ENCODE results near the gene CANX.

CANX gene

DNA sequence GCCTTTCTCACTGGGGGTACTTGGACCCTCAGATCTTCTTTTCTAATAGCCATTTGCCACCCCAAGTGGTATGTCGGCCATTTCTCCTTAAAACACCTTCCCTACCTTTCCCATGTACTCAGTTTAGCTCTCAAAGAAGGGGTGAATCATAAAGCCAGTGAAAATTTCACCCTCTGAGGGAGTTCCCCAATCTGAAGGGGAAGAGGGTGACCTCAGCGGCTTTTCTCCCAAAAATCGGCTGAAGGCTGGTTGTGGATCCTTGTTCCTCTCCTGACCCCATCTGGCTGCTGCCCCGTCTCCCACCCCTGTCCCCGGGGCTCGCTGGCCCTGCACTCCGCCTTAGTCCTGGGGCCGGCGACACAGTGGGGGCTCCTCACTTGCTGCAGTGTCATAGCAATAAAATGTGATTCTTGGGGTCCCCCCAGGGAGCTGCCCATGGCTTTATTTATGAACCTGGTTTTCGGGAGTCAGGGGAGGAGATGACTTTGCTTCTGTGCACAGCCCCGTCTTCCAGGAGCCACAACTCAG lies 77.7 kb downstream of the CANX start:
- DNase-seq, result no peak

DNA sequence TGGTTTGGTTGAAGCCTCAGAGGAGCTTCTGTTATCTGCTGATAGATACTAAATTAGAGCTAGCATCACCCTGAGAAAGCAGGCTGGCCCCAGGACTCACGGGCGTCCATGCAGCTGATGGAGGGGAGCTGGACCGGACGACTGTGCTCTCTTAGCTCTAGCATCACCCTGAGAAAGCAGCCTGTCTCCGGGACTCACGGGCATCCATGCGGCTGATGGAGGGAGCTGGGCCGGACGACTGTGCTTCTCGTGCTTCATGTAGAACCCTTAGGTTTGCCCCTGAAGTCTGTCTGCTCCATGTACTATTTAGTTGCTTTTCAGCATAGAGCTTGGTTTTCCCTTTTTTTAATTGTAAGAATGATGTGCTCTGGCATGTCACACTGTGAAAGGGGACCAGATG lies 78.7 kb downstream of the CANX start:
- DNase-seq, result no peak

- no peak for DNase-seq
Measured at GRCh38 chr5:179777909-179778308, 79.1 kb downstream of the CANX start.

DNA sequence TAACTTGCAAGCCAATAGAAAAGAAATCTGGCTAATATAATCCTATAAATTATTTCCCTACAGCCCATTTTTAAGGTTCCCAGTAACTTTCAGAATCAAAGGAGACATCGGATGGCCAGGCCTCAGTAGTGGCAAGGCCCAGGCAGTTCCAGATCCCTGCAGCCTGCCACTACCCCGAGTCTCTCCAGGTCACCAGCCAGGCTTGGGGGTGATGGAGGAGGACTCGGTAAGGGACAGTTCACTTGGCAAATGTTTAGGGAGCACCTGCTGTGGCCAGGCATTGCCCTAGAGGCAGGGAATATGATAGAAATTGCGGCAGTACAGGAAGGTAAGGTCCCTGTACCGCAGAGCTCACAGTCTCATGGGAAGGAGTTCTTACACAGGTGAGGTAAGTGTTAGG lies 79.8 kb downstream of the CANX start:
- no peak for DNase-seq

DNA sequence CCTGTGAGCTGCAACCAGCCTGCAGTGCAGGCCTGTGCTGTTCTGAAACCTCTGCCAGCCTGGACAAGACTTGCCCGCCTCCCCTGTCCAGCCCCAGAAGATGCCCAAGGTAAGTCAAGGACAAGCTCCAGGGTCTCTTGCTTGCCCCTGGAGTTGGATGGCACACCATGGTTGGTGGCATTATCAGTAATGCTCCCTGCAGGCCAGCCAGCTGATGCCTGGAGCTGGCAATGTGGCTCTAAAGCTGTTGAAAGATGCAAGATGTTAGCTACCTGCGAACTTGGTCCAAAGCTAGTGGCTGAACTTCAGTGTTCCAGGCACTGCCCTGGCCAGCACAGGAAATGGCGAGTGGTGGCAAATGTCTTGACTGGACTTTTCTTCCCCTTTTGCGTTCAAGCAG lies 81.1 kb downstream of the CANX start:
- DNase-seq, result no peak

GRCh38 chr5:179780362-179780761 lies 81.6 kb downstream of the CANX start:
- no peak for DNase-seq
